Stimulated activated CD8-positive, alpha-beta memory T cell treated with anti-CD3 and anti-CD28 coated beads, Interleukin-7, amount 100 ng/mL, for 1 hour (primary cell): Measurements from ENCODE around the gene PITPNM3.

Experiments used
- DNase-seq, 2 donors: peaks; one replicate each; pipeline ENCODE4 v3.0.0-alpha.2; 2020; ENCODE audit warnings: low read depth in 2 of 2

PITPNM3 gene

DNA sequence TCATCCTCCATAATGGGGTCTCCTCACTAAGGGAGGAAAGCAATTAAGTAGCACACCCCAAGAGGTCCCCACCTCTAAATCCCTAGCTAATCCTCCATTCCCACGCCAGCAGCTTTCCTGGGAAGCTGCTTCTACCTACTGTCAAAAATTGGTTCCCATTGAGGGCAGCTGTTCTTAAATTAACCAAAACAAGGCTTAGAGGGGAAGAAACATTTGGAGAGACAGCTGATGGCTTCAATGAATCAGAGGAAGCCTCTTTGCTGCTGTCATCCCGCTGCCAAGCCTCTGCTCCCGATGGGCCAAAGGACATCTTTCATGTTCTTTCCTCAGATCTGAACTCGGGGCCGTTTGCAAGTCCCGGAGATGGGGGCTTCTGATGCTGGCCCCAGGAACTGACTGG lies 148.1 kb downstream of the PITPNM3 start:
- DNase-seq, result no peak

DNA sequence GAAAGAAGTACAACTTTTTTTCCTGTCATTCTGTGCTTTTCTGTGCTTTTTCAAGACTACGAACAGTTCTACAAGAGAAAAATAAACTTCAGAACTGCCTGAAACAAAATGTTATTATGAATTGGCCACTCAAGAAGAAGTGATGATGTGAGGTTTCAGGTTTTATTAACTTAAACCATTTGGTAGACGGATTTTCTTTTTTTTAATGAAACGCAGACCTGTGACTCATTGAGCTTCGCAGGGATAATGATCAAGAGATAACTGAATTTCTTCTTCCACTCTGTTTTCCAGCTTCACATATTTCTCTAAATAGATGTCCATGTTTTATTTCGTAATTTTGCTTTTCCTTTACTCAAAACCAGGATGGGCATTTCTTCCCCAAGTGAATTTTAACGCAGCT lies 154.1 kb downstream of the PITPNM3 start:
- no peak for DNase-seq
